Superior temporal gyrus (tissue), 1 donor: ENCODE data around the gene STXBP1.

Experiments
- DNase-seq: peaks from one replicate; pipeline ENCODE4 v3.0.0-alpha.2; 2016; ENCODE audit errors: extremely low spot score

The STXBP1 gene

GRCh38 chr9:127611899-127612790, at the start of gene STXBP1:
TSS of gene STXBP1 (plus strand) at chr9:127612277. CDS start at chr9:127612404, 127 bp downstream.
- peak; percentile 89 for DNase-seq

DNA sequence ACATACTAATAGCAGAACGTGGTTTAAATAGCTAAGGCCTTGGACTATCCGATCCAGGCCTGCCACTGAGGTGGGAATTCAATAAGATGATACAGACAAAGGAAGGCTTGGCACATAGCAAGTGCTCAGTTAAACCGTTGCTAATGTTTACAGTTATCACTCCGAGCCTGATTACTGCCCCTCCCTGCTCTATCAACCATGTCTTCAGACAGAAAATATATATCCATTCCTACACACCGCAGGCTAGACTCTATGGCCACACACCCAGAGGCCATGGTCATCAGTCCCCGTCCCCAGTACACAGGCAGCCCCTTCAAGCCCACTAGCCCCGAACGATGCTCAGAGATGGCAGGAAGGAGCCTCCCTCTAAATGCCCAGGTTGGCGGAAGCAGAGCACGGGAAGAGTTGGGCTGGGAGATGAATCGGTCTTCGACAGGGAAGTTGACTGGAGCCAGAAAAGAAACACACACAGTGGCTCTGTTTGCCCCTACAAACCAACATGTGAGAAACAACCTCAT, 49.7 kb upstream of the STXBP1 start:
- no peak for DNase-seq

DNA sequence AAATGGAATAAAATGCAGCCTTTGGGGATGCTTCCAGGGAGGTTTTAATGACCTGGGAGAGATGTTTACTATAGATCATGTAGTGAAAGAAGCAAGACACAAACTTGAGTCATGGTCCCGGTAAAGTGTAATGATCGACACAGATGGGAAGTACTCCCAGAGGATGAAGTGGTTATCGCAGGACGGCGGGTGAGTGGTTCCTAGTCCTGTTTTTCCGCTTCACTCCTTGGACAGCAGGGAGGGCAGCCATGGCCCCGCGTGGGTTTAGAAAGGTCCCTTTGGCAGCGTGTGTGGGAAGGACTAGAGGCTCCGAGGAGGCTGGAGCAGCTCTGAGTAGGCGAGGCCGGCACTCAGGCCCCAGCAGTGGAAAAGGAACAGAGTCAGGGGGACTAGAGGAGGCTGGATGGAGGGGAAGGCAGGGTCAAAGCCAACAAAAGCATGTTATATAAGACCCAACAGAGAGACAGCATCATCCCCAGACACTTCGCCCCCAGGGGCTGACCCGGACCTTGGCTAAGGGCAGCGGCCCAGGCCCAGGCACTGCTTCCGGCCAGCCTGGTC, 49.2 kb upstream of the STXBP1 start:
- DNase-seq: no peak

GRCh38 chr9:127563579-127563978, 48.5 kb upstream of the STXBP1 start:
- no peak for DNase-seq

- DNase-seq: no peak
Measured at GRCh38 chr9:127565231-127565630, 46.8 kb upstream of the STXBP1 start.

DNA sequence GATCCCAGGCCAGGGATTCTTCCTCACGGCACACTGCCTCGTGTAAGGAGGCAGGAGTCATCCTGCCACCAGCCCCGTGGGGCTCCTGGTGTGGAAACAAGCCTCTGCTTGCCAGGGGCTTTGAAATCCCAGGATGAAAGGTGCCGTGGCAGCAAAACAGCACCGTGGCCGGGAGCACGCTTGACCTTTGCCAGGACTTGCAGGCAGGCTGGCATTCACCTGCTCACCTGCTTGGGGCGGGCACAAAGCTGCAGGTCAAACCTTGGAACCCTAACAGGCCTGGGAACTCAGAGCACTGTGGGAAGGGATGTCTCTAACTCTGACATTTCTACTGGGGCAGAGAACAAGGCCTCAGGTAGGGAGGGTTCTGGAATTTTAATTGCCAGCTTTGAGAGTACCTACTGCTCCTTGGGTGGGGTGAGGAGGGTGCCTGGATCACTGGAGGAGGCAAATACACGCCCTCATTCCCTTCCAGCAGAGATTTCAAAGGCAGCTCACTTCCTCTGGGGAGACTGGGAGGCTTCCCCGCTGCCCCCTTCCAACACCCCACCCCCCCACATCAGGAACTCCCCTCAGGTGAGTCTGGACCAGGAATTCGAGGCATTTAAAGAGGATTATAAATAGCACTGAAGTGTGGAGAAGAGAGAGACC, 45.6 kb upstream of the STXBP1 start:
- DNase-seq: no peak

GRCh38 chr9:127567035-127567729, 44.9 kb upstream of the STXBP1 start:
- no peak for DNase-seq

- DNase-seq: no peak
Measured at GRCh38 chr9:127567730-127568617, 44.1 kb upstream of the STXBP1 start.

- no peak for DNase-seq
Measured at GRCh38 chr9:127568618-127568970, 43.5 kb upstream of the STXBP1 start.

DNA sequence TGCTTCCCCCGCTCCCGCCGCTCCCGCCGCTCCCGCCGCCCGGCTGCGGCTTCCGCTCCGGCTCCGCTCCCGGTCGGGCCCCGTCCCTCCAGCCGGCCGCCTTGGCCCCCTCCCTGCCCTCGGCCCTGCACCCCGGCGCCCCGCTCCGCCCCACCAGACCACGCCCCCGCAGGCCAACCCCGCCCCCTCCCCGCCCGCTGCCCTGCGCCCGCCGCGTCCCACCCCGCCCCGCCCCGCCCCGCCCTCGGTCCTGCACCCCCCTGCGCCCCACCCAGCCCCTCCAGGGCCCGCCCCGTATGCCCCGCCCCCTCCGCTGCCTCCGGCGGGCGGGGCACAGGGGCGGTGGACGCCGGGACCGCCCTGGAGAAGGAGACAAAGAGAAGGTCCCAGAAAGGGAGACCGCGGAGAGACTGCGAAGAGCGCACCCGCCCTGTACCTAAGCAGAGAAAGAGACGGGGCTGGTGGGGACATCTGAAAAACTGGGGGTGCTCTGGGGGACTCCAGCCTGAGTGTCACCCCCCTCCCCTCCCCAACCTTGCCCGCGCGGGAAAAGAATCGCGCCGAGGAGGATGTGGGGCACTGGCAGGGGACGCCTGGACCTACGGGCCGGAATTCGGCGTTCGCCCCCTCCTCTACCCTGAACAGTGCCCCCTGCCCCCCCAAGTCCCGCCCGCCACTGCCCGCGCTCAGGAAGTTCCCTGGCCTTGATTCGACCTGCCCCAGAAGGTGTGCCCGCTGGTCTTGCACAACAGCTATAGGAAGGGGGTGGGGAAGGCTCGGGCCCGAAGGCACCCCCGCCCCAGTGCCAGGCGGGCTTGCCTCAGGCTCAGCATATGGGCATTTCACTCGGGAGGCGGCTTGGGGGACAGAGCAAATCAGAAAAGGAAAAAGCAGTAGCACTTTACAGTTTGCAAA, 42.8 kb upstream of the STXBP1 start:
- no peak for DNase-seq

- DNase-seq: no peak
Measured at GRCh38 chr9:127569886-127570401, 42.1 kb upstream of the STXBP1 start.

GRCh38 chr9:127570533-127571111, 41.5 kb upstream of the STXBP1 start:
- DNase-seq: no peak

- DNase-seq: no peak
Measured at GRCh38 chr9:127571971-127572370, 40.1 kb upstream of the STXBP1 start.

DNA sequence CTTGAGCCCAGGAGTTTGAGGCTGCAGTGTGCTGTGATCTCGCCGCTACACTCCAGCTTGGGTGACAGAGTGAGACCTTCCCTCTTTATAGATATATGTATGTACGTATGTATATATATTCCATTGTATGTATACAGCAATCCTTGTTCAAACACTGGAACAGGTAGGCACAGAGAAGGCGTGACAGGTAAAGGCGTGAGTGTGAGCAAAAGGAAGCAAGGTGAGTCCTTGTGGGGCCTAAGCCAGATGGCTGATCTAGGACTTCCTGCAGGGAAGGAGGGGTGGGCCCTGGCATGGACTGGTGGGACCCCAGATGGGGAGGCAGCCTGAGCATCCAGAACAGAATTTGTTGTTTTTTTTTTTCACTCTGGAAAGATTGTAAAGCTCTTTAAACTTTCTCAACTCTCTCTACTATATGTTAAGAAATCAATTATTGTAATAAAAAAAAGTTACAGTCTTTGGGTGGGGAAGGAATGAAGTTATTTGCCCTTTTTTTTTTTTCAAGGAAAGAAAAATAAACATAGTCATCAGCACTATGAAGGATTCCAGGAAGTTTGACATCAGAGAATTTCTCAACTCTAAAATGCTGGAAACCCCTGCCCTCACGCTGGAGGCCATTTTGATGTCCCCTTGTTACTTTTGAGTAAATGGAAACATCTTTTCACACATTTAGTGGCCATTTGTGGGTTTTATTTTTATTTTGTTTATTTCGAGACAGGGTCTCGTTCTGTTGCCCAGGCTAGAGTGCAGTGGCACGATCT, 38.9 kb upstream of the STXBP1 start:
- DNase-seq: no peak

- no peak for DNase-seq
Measured at GRCh38 chr9:127574072-127574993, 37.7 kb upstream of the STXBP1 start.

- no peak for DNase-seq
Measured at GRCh38 chr9:127575875-127576778, 36.0 kb upstream of the STXBP1 start.
